ENCODE results near the gene ZCCHC4. TPM values are rescaled to one million over a fixed set of nuclear protein-coding genes. Genes with fewer than 3 reads are reported as not detected.

ZCCHC4 gene
- total RNA-seq, 1 donor from 2014 or later: 11.5 TPM

GRCh38 chr4:25377572-25378436, 65.2 kb downstream of the ZCCHC4 start:
- Mint-ChIP-seq H3K27me3 (ENCODE audit: low read depth) (no peaks in the 10 kb centered on the region), H3K36me3 (ENCODE audit: low read depth) (no peaks in the 10 kb centered on the region), H3K4me3 (no peak overlapping the region), H3K9me3 (no peaks in the 10 kb centered on the region), H3K4me1 (no peaks in the 10 kb centered on the region), H3K27ac (ENCODE audit: unreplicated experiment) (no peak overlapping the region)
- no peak for TF ChIP-seq CTCF (conservative IDR thresholded peaks at IDR 0.05)
- no peak for DNase-seq (ENCODE audit: low read depth, low spot score)

GRCh38 chr4:25378437-25378743, 65.8 kb downstream of the ZCCHC4 start:
- no peaks in the 10 kb centered on the region for H3K9me3 Mint-ChIP-seq
- DNase-seq (ENCODE audit: low read depth, low spot score): no peak
- no peak overlapping the region for H3K4me3 Mint-ChIP-seq
- no peak overlapping the region for H3K27ac Mint-ChIP-seq (ENCODE audit: unreplicated experiment)
- no peak for TF ChIP-seq CTCF (conservative IDR thresholded peaks at IDR 0.05)
- H3K4me1 Mint-ChIP-seq: no peaks in the 10 kb centered on the region
- H3K27me3 Mint-ChIP-seq (ENCODE audit: low read depth): no peaks in the 10 kb centered on the region
- no peaks in the 10 kb centered on the region for H3K36me3 Mint-ChIP-seq (ENCODE audit: low read depth)

- H3K27ac Mint-ChIP-seq (ENCODE audit: unreplicated experiment): no peak overlapping the region
- H3K27me3 Mint-ChIP-seq (ENCODE audit: low read depth): no peaks in the 10 kb centered on the region
- H3K4me1 Mint-ChIP-seq: no peaks in the 10 kb centered on the region
- H3K9me3 Mint-ChIP-seq: no peaks in the 10 kb centered on the region
- DNase-seq (ENCODE audit: low read depth, low spot score): no peak
- no peak overlapping the region for H3K4me3 Mint-ChIP-seq
- peaks cover 5% of the 10 kb centered on the region for H3K36me3 Mint-ChIP-seq (ENCODE audit: low read depth)
- no peak for TF ChIP-seq CTCF (conservative IDR thresholded peaks at IDR 0.05)
These were observed 67.0 kb downstream of the ZCCHC4 start for GRCh38 chr4:25379591-25379990.

GRCh38 chr4:25383647-25384046, 71.1 kb downstream of the ZCCHC4 start:
- Mint-ChIP-seq H3K27me3 (ENCODE audit: low read depth) (no peaks in the 10 kb centered on the region), H3K9me3 (no peaks in the 10 kb centered on the region), H3K27ac (ENCODE audit: unreplicated experiment) (no peak overlapping the region), H3K36me3 (ENCODE audit: low read depth) (peaks cover 8% of the 10 kb centered on the region), H3K4me1 (no peaks in the 10 kb centered on the region), H3K4me3 (no peak overlapping the region)
- no peak for DNase-seq (ENCODE audit: low read depth, low spot score)
- no peak for TF ChIP-seq CTCF (conservative IDR thresholded peaks at IDR 0.05)

GRCh38 chr4:25386926-25387325, 74.4 kb downstream of the ZCCHC4 start:
- Mint-ChIP-seq H3K9me3 (no peaks in the 10 kb centered on the region), H3K27ac (ENCODE audit: unreplicated experiment) (no peak overlapping the region), H3K36me3 (ENCODE audit: low read depth) (peaks cover 8% of the 10 kb centered on the region), H3K4me3 (no peak overlapping the region), H3K4me1 (no peaks in the 10 kb centered on the region), H3K27me3 (ENCODE audit: low read depth) (no peaks in the 10 kb centered on the region)
- TF ChIP-seq CTCF (conservative IDR thresholded peaks at IDR 0.05): no peak
- no peak for DNase-seq (ENCODE audit: low read depth, low spot score)
